LoVo (cell line): ENCODE results near the gene NAT10.
"Not testable (repeated sequence)": the region's sequence is repeated elsewhere in the genome, so short reads cannot be mapped to it uniquely, and the experiment has no call there.

ENCODE experiments used
- DNase-seq: peaks from one replicate; pipeline ENCODE4 v3.0.0-alpha.2; 2016; ENCODE audit warnings: low spot score

Gene NAT10

GRCh38 chr11:34105079-34105956 lies at the start of gene NAT10:
Gene NAT10 (plus strand): TSS chr11:34105629. CDS start chr11:34108226, 2,597 bp downstream.
- DNase-seq: peak; percentile 99

GRCh38 chr11:34056672-34057071 lies 48.8 kb upstream of the NAT10 start:
- no peak for DNase-seq

- no peak for DNase-seq
Measured at GRCh38 chr11:34063061-34063795, 42.2 kb upstream of the NAT10 start.

GRCh38 chr11:34064291-34064690 lies 41.1 kb upstream of the NAT10 start:
- no peak for DNase-seq

GRCh38 chr11:34065505-34066203 lies 39.8 kb upstream of the NAT10 start:
- no peak for DNase-seq

- DNase-seq: not testable (repeated sequence)
Measured at GRCh38 chr11:34066766-34067165, 38.7 kb upstream of the NAT10 start.

- DNase-seq: no peak
Measured at GRCh38 chr11:34067383-34068065, 37.9 kb upstream of the NAT10 start.

- no peak for DNase-seq
Measured at GRCh38 chr11:34068111-34068510, 37.3 kb upstream of the NAT10 start.

- DNase-seq: not testable (repeated sequence)
Measured at GRCh38 chr11:34071306-34071705, 34.1 kb upstream of the NAT10 start.

GRCh38 chr11:34072041-34072440 lies 33.4 kb upstream of the NAT10 start:
- no peak for DNase-seq

- DNase-seq: no peak
Measured at GRCh38 chr11:34072832-34073231, 32.6 kb upstream of the NAT10 start.

- no peak for DNase-seq
Measured at GRCh38 chr11:34074391-34074790, 31.0 kb upstream of the NAT10 start.

GRCh38 chr11:34075178-34075820 lies 30.1 kb upstream of the NAT10 start:
- peak; percentile 47 for DNase-seq

GRCh38 chr11:34080609-34081008 lies 24.8 kb upstream of the NAT10 start:
- DNase-seq: no peak

GRCh38 chr11:34084637-34085036 lies 20.8 kb upstream of the NAT10 start:
- no peak for DNase-seq

GRCh38 chr11:34086554-34087283 lies 18.7 kb upstream of the NAT10 start:
- DNase-seq: no peak

GRCh38 chr11:34091825-34092224 lies 13.6 kb upstream of the NAT10 start:
- no peak for DNase-seq

- not testable (repeated sequence) for DNase-seq
Measured at GRCh38 chr11:34094900-34095299, 10.5 kb upstream of the NAT10 start.

- DNase-seq: no peak
Measured at GRCh38 chr11:34098813-34099212, 6.6 kb upstream of the NAT10 start.

- DNase-seq: no peak
Measured at GRCh38 chr11:34104680-34105078, 750 bp upstream of the NAT10 start.
